ENCODE data around the gene OGFRL1. TPM values are rescaled to one million over a fixed set of nuclear protein-coding genes. Genes with fewer than 3 reads are reported as not detected.

Gene OGFRL1
- total and polyA plus RNA-seq, 7 donors: 2.0 to 7.7 (median 5.8) TPM

DNA sequence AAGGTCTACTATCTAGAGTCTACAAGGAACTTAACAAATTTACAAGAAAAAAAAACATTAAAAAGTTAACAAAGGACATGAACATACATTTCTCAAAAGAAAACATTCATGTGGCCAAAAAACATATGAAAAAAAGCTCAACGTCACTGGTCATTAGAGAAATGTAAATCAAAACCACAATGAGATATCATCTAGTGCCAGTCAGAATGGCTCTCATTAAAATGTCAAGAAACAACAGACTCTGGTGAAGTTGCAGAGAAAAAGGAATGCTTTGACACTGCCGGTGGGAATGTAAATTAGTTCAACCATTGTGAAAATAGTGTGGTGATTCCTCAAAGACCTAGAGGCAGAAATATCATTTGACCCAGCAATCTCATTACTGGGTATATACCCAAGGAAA, 48.3 kb downstream of the OGFRL1 start:
- no peak overlapping the region for H3K4me3 ChIP-seq
- H3K27me3 ChIP-seq (ENCODE audit: insufficient read depth in 3 of 3, low read length in 2 of 3): no peaks in the 10 kb centered on the region
- no peaks in the 10 kb centered on the region for H3K4me1 ChIP-seq
- DNase-seq: no peak
- no peak for TF ChIP-seq CTCF (IDR thresholded peaks at IDR 0.05)
- intact Hi-C loops (cut with DNase I): no loop called here
- H3K36me3 ChIP-seq (ENCODE audit: insufficient read depth in 1 of 2, low read depth in 1 of 2): no peaks in the 10 kb centered on the region
- 71 to 75% (median 73%) methylated on average over 2 of the region's 2 CpGs for WGBS, 3 donors
- ATAC-seq: no peak
- H3K9me3 ChIP-seq: no peaks in the 10 kb centered on the region
- H3K27ac ChIP-seq: no peak overlapping the region

- no peak overlapping the region for H3K4me3 ChIP-seq
- intact Hi-C loops (cut with DNase I): no loop called here
- ATAC-seq: no peak
- no peak for DNase-seq
- TF ChIP-seq CTCF (IDR thresholded peaks at IDR 0.05): no peak
- H3K27me3 ChIP-seq (ENCODE audit: insufficient read depth in 3 of 3, low read length in 2 of 3): no peaks in the 10 kb centered on the region
- no peak overlapping the region for H3K27ac ChIP-seq
- WGBS, 3 donors: 86 to 93% (median 92%) methylated on average over 4 of the region's 4 CpGs
- peaks cover 4% of the 10 kb centered on the region for H3K4me1 ChIP-seq
- no peaks in the 10 kb centered on the region for H3K9me3 ChIP-seq
- H3K36me3 ChIP-seq (ENCODE audit: insufficient read depth in 1 of 2, low read depth in 1 of 2): no peaks in the 10 kb centered on the region
Observed at GRCh38 chr6:71338540-71339316, 50.1 kb downstream of the OGFRL1 start.

DNA sequence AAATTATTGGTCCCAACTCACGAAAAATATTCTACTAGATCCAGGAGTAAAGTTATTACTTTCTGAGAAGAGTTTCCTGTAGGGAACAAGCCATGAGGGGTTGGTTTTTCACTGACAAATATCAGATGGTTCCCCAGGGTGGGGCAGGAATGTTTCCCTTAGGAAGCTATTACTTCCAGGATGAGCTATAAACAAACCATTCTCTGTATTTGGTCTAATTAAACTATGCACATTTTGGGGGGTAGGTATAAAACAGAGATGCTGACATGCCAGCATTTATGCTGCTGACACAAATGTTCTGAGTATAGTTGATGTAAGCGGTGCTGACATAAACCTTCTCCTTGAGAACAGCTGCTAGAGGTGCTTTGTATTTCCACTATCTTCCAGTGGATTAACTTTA, 54.2 kb downstream of the OGFRL1 start:
- H3K4me3 ChIP-seq: no peak overlapping the region
- peaks cover 4% of the 10 kb centered on the region for H3K4me1 ChIP-seq
- H3K27me3 ChIP-seq (ENCODE audit: insufficient read depth in 3 of 3, low read length in 2 of 3): no peaks in the 10 kb centered on the region
- no peak for DNase-seq
- no peaks in the 10 kb centered on the region for H3K36me3 ChIP-seq (ENCODE audit: insufficient read depth in 1 of 2, low read depth in 1 of 2)
- intact Hi-C loops (cut with DNase I): loop anchor here in 1 of 2 donors (10.0 kb wide), 1 partner anchor 148 kb away; no protein-coding TSS in a partner anchor
- no peak for ATAC-seq
- H3K9me3 ChIP-seq: no peaks in the 10 kb centered on the region
- 61 to 69% (median 64%) methylated on average over 2 of the region's 2 CpGs for WGBS, 3 donors
- H3K27ac ChIP-seq: no peak overlapping the region
- no peak for TF ChIP-seq CTCF (IDR thresholded peaks at IDR 0.05)

DNA sequence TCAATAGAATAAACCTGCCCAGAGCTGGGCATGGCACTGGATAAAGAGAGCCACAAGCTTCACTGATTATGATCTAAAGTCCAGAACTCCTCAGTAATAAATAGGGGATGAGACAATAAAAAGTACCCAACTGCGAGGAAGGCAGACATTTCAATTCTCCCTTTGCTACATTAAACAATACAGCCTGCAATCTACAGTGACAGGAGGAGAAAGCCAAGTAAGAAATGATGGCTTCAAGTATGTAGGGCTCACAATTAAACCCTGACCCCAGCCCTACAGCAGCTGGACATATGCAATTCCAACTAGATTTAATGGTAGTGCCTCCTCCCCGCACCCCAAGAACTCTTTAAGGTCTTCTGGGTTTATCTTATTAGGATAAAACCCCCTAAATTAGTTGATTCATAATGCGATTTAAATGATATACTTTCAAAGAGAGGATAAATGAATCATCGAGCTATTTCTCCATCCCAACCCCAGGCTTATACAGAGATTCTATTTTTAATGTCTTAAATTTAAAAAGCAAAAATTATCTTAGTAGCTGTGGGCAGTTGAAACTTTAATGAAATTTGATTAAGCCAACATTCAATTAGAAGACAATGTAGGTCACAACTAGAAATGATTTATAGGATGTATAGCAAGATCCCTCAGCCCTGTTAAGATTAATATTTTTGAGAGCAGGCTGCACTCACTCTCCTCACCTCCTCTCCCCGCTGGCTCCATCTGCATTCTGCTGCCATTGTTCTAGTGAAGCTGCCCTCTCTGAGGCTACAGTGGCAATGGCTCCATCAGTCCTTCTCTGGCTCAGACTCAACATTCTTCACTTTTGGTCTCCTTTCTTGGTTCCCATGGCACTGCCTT, 57.1 kb downstream of the OGFRL1 start:
- Histone ChIP-seq H3K36me3 (ENCODE audit: insufficient read depth in 1 of 2, low read depth in 1 of 2) (no peaks in the 10 kb centered on the region), H3K9me3 (no peaks in the 10 kb centered on the region), H3K27me3 (ENCODE audit: insufficient read depth in 3 of 3, low read length in 2 of 3) (no peaks in the 10 kb centered on the region), H3K27ac (no peak overlapping the region), H3K4me1 (peaks cover 7% of the 10 kb centered on the region), H3K4me3 (no peak overlapping the region)
- intact Hi-C loops (cut with DNase I): loop anchor here (5.0 to 10.0 kb wide), 2 partner anchors 151 to 153 kb away; no protein-coding TSS in a partner anchor
- no peak for ATAC-seq
- DNase-seq: no peak
- WGBS, 3 donors: 91 to 92% (median 91%) methylated on average over 5 of the region's 5 CpGs
- TF ChIP-seq CTCF (IDR thresholded peaks at IDR 0.05): no peak

Data from psoas muscle (tissue), 8 donors.